T follicular helper cell (primary cell): Measurements from ENCODE around the gene TSPAN14.
"Not testable (repeated sequence)": the region's sequence is repeated elsewhere in the genome, so short reads cannot be mapped to it uniquely, and the experiment has no call there.

Experiments
- DNase-seq: peaks from one replicate; pipeline ENCODE4 v3.0.0-alpha.2; 2020; ENCODE audit warnings: low read depth
- total RNA-seq, 2 experiments: gene quantifications; one replicate each; lab custom pipeline; 2026; lab: John Stamatoyannopoulos, UW

TSPAN14 gene, protein sequence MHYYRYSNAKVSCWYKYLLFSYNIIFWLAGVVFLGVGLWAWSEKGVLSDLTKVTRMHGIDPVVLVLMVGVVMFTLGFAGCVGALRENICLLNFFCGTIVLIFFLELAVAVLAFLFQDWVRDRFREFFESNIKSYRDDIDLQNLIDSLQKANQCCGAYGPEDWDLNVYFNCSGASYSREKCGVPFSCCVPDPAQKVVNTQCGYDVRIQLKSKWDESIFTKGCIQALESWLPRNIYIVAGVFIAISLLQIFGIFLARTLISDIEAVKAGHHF
- total RNA-seq: 62.6 to 260 reads per million in 2 experiments

DNA sequence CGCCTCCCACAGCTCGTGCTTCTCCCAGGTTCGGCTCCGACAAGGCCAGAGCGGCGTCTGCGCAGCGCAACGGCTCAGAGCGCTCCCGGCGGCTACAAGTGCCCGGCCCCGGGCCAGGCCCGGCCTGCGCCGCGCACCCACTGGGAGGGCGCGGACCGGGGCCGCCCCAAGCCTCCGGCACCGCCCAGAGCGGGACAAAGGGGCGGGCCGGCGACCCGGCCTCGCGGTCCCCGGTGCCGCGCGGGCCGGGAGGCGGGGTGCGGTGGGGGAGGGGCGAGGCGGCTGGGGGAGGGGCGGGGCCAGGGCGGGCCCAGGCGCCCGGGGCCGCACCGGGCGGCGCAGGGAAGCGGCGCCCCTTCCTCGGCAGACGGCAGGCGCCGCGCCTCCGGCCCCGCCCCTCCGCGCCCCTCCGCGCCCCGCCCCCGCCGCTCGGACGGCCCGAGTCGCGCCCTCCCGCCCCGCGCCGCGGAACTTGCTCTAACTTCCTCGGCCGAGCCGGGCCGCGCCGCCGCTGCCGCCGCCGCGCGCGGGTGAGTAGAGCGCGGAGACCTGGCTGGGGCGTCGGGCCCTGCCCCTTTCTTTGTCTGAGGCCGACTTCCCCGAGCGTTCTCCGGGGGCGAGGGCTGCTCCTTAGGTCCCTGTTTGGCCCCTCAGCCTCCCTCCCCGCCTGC is at the start of gene TSPAN14:
TSPAN14 (plus strand) TSS at position 469 of the 671 bp plus-strand sequence. CDS start 34,924 bp downstream, outside the sequence.
- peak; percentile 54 for DNase-seq

DNA sequence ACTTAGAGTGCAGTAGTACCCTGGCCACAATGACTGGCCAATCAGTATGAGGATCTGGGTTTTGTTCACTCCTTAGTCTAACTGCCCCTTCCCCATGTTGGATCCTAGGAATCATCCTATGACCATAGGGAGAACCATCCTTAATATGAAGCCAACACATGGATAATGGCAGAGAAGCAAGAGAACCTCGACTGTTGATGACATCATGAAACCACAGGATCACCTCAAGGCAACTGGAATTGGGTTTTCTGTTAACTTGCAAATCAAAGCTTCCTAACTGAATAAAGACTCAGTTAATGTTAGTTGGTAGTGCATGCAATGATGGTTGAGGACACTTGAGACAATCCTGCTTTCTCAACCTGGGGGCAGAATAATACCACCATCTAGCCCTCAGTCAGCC is 49.1 kb upstream of the TSPAN14 start:
- DNase-seq: no peak

DNA sequence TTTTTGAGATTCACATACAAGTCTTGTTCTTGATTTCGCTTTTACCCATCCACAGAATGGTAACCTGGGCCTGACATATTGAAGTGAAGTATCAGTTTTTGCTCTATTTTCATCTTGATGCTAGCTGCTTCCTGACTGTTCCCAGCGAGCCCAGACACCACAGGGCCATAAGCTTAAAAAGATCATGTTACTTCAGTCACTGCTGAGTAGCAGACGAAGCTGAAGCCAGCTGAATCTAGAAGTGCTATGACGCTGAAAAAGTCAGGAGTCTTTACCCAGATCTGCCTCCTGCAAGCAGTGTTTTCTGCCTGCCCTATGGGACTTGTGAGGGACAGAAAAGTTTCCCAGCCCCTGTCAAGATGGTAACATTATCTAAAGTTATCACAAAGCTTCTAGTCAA is 48.5 kb upstream of the TSPAN14 start:
- no peak for DNase-seq

DNA sequence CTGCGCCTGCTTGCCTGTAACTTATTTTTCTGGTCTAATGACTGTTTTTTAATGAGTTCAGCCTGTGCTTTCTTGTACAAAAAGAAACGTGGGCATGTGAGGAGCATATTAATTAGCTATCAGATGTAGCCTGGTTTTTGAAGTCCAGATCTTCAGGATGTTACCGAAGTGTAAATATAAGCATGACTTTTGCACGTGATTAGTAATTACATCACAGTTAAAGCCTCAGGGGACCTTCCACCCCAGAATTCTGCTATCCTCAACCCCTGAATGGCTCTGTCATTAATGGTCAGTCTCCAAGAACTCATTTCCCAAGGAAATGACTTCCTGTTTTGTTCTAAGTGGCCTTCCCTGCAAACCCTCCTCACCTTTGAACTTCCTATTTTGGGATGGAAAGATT is 47.9 kb upstream of the TSPAN14 start:
- DNase-seq: no peak

GRCh38 chr10:80407812-80408241 is 46.3 kb upstream of the TSPAN14 start:
- DNase-seq: no peak

GRCh38 chr10:80408242-80409101 is 45.6 kb upstream of the TSPAN14 start, which contains the start of gene PRXL2A:
TSS of gene PRXL2A (plus strand) at chr10:80408551. CDS start at chr10:80420468, 11,917 bp downstream.
- peak; percentile 61 for DNase-seq

- DNase-seq: no peak
Observed at GRCh38 chr10:80409121-80409520, 45.0 kb upstream of the TSPAN14 start.

DNA sequence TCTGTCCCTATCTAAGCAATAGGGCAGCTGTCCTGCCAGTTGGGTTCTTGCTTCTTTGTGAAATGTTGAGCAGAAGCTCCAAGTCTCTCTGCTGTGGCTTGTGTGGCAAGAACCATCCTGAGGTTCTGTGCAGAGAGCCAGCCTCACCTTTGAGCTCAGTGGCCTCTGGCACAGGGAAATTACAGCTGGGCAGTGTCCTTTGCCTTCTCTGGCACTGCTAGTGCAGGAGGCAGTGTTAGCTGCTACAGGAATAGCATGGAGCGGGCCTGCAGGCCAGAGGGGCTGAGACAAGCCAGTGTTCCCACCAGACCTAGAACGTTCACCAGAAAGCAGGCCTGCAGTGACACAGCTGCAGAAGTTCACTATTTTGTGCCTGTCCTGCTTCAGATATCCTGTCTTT is 44.0 kb upstream of the TSPAN14 start:
- no peak for DNase-seq

DNA sequence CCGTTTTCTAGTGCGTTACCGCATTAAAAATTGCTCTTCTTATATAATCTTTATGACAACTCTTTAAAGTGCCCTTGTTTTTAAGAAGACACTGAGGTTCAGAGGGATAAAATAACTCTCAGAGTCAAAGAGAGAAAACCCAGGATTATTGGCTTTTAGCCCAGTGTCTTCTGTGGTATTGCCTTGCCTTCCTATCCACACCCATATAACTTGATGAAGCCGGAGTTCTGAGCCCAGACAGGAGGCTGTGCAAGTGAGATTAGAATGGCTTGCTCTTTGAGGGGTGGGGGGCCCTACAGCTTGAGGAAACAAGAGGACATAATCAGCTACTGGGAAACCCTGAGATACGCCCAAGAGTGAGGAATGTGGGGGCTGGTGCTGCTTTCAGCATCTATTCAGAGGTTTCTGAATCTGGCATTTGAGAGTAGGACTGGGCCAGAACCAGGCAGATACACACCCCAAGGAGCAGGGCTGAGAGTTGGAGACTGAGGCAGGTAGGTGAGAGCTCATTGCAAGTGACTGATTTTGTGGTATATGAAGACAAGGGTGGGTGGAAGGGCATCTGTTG is 43.4 kb upstream of the TSPAN14 start:
- DNase-seq: no peak

GRCh38 chr10:80411267-80411668 is 42.8 kb upstream of the TSPAN14 start:
- DNase-seq: no peak

DNA sequence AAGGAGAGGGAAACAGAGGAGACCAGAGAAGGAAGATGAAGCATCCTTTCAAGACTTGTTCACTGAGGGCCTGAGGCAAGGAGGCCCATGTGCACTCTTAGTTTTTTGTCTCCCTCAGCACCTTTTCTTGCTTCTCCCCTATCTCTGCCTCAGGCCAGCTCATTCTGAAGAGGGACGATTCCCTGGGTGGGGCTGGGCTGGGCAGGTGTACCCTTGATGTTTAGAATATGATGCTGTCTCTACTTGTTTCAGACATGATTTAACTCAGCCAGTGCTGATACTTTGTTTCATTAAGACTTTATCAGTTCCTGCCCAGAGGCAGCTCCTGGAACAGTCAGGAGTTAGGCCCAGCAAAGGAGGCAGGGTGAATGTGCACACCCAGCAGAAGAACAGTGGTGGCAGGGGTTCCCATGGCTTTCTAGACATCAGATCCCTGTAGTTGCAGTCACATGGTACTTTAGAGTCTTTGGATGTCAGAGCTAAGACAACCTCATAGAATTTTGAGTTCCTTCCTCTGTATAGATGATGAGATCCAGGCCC is 42.4 kb upstream of the TSPAN14 start:
- no peak for DNase-seq

GRCh38 chr10:80412486-80412885 is 41.6 kb upstream of the TSPAN14 start:
- DNase-seq: no peak

DNA sequence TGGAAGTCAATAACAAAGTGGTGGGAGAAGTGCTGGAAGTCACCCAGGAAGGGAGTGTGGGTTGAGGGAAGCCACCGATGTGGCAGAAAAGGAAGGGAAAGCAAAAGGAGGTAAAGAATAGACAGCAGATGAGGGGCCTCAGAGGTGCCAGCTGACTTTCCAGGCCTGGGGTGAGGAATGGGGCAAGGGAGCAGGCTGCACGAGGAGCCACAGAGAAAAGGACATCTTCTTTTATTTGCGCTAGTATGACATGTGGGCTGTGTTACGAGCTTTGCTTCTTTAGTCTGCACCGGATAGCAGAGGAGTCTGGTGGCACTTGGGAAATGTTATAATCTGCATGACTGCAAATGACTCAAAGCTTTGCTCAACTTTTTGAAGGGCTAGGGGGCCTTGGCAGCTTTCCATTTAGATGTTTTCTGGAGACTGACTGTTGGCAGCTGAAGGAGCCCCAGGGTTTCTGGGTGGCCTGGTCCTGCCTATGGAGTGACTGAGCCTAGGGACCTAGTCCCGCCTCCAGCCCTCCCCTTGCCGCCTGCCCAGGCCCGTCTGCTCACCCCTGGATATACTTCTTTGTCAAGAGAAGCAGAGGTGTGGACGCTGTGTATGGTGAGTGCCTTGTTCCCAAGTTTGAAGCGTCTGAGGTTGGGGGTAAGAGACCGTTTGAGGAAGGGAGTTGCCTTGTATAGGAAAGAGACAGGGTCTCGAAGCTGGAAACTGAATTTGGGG is 40.7 kb upstream of the TSPAN14 start:
- DNase-seq: no peak

- no peak for DNase-seq
Observed at GRCh38 chr10:80414142-80414895, 39.8 kb upstream of the TSPAN14 start.

GRCh38 chr10:80415734-80416478 is 38.2 kb upstream of the TSPAN14 start:
- no peak for DNase-seq

GRCh38 chr10:80416479-80417098 is 37.5 kb upstream of the TSPAN14 start:
- DNase-seq: no peak

GRCh38 chr10:80417256-80417655 is 36.9 kb upstream of the TSPAN14 start:
- not testable (repeated sequence) for DNase-seq

GRCh38 chr10:80421050-80421706 is 32.9 kb upstream of the TSPAN14 start:
- DNase-seq: no peak
